Measurements from ENCODE around the gene KIAA1549. TPM values are rescaled to one million over a fixed set of nuclear protein-coding genes. Genes with fewer than 3 reads are reported as not detected.
A peak's percentile ranks its signal among the peaks of the same experiment; 100 is the strongest.

The KIAA1549 gene
- total and polyA plus RNA-seq, 4 donors: 0.13 to 0.89 (median 0.42) TPM

DNA sequence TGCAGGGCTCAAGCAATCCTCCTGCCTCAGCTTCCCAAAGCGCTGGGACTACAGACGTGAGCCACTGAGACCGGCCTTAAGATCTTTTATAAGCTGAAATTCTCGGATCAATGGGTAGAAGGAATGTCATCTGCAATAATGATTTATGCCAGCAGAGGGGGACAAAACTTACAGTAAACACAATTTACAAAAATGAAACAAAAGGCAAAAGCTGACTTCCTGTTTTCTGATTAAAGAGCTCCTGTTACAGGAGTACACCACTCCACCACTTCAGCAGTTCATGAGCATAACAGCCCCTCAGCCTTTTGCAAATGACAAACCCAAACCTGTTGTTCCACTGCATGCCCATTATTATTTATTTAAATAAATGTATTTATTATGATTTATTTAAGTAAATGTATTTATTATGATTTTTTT lies 94.7 kb downstream of the KIAA1549 start:
- Histone ChIP-seq H3K9ac (ENCODE audit: low read depth in 1 of 2, low read length in 2 of 2) (no peak overlapping the region), H3K27me3 (ENCODE audit: control insufficient read depth in 4 of 4, insufficient read depth in 4 of 4, low read length in 3 of 4) (no peaks in the 10 kb centered on the region), H3K27ac (ENCODE audit: low read depth in 1 of 2, low read length in 2 of 2) (no peak overlapping the region), H3K9me3 (ENCODE audit: control insufficient read depth in 4 of 4, low read length in 3 of 4) (no peaks in the 10 kb centered on the region), H3K4me1 (ENCODE audit: control insufficient read depth in 4 of 4, insufficient read depth in 4 of 4, low read length in 3 of 4) (peaks cover 6 to 15% (median 11%) of the 10 kb centered on the region in 4 donors), H3K36me3 (ENCODE audit: control insufficient read depth in 4 of 4, insufficient read depth in 3 of 4, low read depth in 1 of 4, low read length in 3 of 4) (no peaks in the 10 kb centered on the region), H3K4me3 (ENCODE audit: low read depth in 1 of 3, low read length in 3 of 3) (no peak overlapping the region)
- TF ChIP-seq, protein P1, sequence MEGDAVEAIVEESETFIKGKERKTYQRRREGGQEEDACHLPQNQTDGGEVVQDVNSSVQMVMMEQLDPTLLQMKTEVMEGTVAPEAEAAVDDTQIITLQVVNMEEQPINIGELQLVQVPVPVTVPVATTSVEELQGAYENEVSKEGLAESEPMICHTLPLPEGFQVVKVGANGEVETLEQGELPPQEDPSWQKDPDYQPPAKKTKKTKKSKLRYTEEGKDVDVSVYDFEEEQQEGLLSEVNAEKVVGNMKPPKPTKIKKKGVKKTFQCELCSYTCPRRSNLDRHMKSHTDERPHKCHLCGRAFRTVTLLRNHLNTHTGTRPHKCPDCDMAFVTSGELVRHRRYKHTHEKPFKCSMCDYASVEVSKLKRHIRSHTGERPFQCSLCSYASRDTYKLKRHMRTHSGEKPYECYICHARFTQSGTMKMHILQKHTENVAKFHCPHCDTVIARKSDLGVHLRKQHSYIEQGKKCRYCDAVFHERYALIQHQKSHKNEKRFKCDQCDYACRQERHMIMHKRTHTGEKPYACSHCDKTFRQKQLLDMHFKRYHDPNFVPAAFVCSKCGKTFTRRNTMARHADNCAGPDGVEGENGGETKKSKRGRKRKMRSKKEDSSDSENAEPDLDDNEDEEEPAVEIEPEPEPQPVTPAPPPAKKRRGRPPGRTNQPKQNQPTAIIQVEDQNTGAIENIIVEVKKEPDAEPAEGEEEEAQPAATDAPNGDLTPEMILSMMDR (IDR thresholded peaks at IDR 0.05; ENCODE audit: low read depth, low read length, missing input control): peak; percentile 70
- TF ChIP-seq JUND (IDR thresholded peaks at IDR 0.05) (no peak), RAD21 (IDR thresholded peaks at IDR 0.05) (peak; percentile 75 to 89)
- DNase-seq (ENCODE audit: low spot score): no peak
- WGBS: 38% methylated on average over 4 of the region's 4 CpGs

DNA sequence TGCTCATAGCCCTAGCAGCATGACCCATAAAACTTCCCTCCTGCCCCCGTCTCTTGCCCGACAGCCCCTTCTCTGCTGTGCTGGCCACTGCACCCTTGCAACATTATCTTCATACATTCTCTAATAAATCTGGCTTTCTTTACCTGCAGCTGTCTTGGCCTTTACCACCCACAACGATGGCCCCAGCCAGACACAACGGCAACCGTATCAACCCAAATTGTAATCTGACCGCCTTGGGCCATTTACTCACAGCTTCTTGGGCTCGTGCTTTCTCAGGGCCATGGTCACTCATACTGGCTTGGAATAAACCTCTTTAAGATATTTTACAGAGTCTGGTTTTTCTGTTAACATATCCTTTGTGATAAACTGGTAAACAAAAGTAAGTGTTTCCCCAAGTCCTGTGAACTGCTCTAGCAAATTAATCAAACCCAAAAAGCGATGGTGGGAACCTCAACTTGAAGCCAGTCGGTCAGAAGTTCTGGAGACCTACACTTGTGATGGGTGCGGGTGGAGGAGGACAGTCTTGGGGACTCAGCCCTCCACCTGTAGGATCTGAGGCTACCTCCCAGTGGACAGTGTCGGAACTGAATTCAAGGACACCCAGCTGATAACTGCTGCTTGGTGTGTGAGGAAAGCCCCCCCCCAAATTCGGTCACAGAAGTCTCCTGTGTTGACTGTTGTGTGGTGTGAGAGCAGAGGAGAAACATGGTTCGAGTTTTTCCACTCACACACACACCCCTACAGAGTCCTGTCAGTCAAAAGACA lies 95.6 kb downstream of the KIAA1549 start:
- Histone ChIP-seq H3K9me3 (ENCODE audit: control insufficient read depth in 4 of 4, low read length in 3 of 4) (no peaks in the 10 kb centered on the region), H3K27ac (ENCODE audit: low read depth in 1 of 2, low read length in 2 of 2) (no peak overlapping the region), H3K4me3 (ENCODE audit: low read depth in 1 of 3, low read length in 3 of 3) (no peak overlapping the region), H3K36me3 (ENCODE audit: control insufficient read depth in 4 of 4, insufficient read depth in 3 of 4, low read depth in 1 of 4, low read length in 3 of 4) (no peaks in the 10 kb centered on the region), H3K9ac (ENCODE audit: low read depth in 1 of 2, low read length in 2 of 2) (no peak overlapping the region), H3K4me1 (ENCODE audit: control insufficient read depth in 4 of 4, insufficient read depth in 4 of 4, low read length in 3 of 4) (peaks cover 3 to 9% (median 7%) of the 10 kb centered on the region in 4 donors), H3K27me3 (ENCODE audit: control insufficient read depth in 4 of 4, insufficient read depth in 4 of 4, low read length in 3 of 4) (no peaks in the 10 kb centered on the region)
- WGBS: 92% methylated on average over 13 of the region's 13 CpGs
- DNase-seq (ENCODE audit: low spot score): no peak
- TF ChIP-seq, protein P2, sequence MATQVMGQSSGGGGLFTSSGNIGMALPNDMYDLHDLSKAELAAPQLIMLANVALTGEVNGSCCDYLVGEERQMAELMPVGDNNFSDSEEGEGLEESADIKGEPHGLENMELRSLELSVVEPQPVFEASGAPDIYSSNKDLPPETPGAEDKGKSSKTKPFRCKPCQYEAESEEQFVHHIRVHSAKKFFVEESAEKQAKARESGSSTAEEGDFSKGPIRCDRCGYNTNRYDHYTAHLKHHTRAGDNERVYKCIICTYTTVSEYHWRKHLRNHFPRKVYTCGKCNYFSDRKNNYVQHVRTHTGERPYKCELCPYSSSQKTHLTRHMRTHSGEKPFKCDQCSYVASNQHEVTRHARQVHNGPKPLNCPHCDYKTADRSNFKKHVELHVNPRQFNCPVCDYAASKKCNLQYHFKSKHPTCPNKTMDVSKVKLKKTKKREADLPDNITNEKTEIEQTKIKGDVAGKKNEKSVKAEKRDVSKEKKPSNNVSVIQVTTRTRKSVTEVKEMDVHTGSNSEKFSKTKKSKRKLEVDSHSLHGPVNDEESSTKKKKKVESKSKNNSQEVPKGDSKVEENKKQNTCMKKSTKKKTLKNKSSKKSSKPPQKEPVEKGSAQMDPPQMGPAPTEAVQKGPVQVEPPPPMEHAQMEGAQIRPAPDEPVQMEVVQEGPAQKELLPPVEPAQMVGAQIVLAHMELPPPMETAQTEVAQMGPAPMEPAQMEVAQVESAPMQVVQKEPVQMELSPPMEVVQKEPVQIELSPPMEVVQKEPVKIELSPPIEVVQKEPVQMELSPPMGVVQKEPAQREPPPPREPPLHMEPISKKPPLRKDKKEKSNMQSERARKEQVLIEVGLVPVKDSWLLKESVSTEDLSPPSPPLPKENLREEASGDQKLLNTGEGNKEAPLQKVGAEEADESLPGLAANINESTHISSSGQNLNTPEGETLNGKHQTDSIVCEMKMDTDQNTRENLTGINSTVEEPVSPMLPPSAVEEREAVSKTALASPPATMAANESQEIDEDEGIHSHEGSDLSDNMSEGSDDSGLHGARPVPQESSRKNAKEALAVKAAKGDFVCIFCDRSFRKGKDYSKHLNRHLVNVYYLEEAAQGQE (IDR thresholded peaks at IDR 0.05): no peak
- TF ChIP-seq SP1 (IDR thresholded peaks at IDR 0.05): no peak
- no peak for TF ChIP-seq FOXA1 (IDR thresholded peaks at IDR 0.05)
- TF ChIP-seq NR2F2 (IDR thresholded peaks at IDR 0.05): no peak
- TF ChIP-seq, protein P3, sequence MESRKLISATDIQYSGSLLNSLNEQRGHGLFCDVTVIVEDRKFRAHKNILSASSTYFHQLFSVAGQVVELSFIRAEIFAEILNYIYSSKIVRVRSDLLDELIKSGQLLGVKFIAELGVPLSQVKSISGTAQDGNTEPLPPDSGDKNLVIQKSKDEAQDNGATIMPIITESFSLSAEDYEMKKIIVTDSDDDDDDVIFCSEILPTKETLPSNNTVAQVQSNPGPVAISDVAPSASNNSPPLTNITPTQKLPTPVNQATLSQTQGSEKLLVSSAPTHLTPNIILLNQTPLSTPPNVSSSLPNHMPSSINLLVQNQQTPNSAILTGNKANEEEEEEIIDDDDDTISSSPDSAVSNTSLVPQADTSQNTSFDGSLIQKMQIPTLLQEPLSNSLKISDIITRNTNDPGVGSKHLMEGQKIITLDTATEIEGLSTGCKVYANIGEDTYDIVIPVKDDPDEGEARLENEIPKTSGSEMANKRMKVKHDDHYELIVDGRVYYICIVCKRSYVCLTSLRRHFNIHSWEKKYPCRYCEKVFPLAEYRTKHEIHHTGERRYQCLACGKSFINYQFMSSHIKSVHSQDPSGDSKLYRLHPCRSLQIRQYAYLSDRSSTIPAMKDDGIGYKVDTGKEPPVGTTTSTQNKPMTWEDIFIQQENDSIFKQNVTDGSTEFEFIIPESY (IDR thresholded peaks at IDR 0.05): no peak

DNA sequence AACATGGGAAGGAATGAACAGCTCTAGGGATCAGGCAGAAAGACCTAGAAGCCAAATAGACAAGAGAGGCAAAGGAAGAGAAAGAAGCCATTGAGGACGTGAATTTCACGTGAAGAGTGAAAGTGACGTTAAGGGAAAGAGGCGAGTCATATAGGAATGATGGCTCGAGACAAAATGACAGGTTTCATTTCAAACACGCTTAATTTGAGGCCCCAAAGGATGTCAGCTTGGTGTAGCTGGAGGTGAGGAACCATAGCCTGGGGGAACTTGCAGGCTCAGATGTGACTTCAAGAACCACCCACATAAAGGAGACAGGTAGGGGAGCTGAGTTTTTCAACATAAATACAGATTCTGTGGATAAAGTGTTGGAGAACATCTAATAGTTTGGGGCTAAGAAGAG lies 98.9 kb downstream of the KIAA1549 start:
- no peak overlapping the region for H3K27ac ChIP-seq (ENCODE audit: low read depth in 1 of 2, low read length in 2 of 2)
- WGBS: 91% methylated on average over 6 of the region's 6 CpGs
- H3K4me3 ChIP-seq (ENCODE audit: low read depth in 1 of 3, low read length in 3 of 3): no peak overlapping the region
- no peak for DNase-seq (ENCODE audit: low spot score)
- H3K4me1 ChIP-seq (ENCODE audit: control insufficient read depth in 4 of 4, insufficient read depth in 4 of 4, low read length in 3 of 4): peaks cover 0 to 4% (median 0%) of the 10 kb centered on the region in 4 donors
- H3K9me3 ChIP-seq (ENCODE audit: control insufficient read depth in 4 of 4, low read length in 3 of 4): no peaks in the 10 kb centered on the region
- H3K27me3 ChIP-seq (ENCODE audit: control insufficient read depth in 4 of 4, insufficient read depth in 4 of 4, low read length in 3 of 4): no peaks in the 10 kb centered on the region
- no peak overlapping the region for H3K9ac ChIP-seq (ENCODE audit: low read depth in 1 of 2, low read length in 2 of 2)
- no peaks in the 10 kb centered on the region for H3K36me3 ChIP-seq (ENCODE audit: control insufficient read depth in 4 of 4, insufficient read depth in 3 of 4, low read depth in 1 of 4, low read length in 3 of 4)
- TF ChIP-seq FOXA2 (IDR thresholded peaks at IDR 0.05) (no peak), RAD21 (IDR thresholded peaks at IDR 0.05) (no peak), FOXA1 (IDR thresholded peaks at IDR 0.05) (no peak), JUND (IDR thresholded peaks at IDR 0.05) (no peak), SP1 (IDR thresholded peaks at IDR 0.05) (no peak), GABPA (IDR thresholded peaks at IDR 0.05 in 1 of 2, conservative IDR thresholded peaks at IDR 0.05 in 1 of 2) (no peak)
- TF ChIP-seq, protein P4, sequence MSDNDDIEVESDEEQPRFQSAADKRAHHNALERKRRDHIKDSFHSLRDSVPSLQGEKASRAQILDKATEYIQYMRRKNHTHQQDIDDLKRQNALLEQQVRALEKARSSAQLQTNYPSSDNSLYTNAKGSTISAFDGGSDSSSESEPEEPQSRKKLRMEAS (IDR thresholded peaks at IDR 0.05): no peak
- TF ChIP-seq, protein P2 (IDR thresholded peaks at IDR 0.05): no peak
- TF ChIP-seq, protein P1 (IDR thresholded peaks at IDR 0.05; ENCODE audit: low read depth, low read length, missing input control): no peak
